Ishikawa (cell line): ENCODE data around the gene PI4K2A.

Source experiments
- CEBPB ChIP-seq: IDR thresholded peaks from 2 replicates; pipeline ENCODE4 v1.6.1; 2012
- CREB1 ChIP-seq: IDR thresholded peaks from 2 replicates; pipeline ENCODE4 v1.6.1; 2012; ENCODE audit warnings: low read depth
- EGR1 ChIP-seq: IDR thresholded peaks from 2 replicates; pipeline ENCODE4 v1.6.1; 2012
- EP300 ChIP-seq: IDR thresholded peaks from 2 replicates; pipeline ENCODE4 v1.6.1; 2012; ENCODE audit warnings: borderline replicate concordance
- FOXM1 ChIP-seq: IDR thresholded peaks from 2 replicates; pipeline ENCODE4 v1.6.1; 2012; ENCODE audit warnings: low read depth, borderline replicate concordance
- NFIC ChIP-seq: IDR thresholded peaks from 2 replicates; pipeline ENCODE4 v1.6.1; 2012
- RAD21 ChIP-seq: IDR thresholded peaks from 2 replicates; pipeline ENCODE4 v1.6.1; 2012; ENCODE audit warnings: low read depth
- REST ChIP-seq: IDR thresholded peaks from 2 replicates; pipeline ENCODE4 v1.6.1; 2012; ENCODE audit warnings: low read depth, mild to moderate bottlenecking
- TAF1 ChIP-seq: IDR thresholded peaks from 2 replicates; pipeline ENCODE4 v1.6.1; 2012; ENCODE audit warnings: low read depth, mild to moderate bottlenecking
- TCF12 ChIP-seq: IDR thresholded peaks from 2 replicates; pipeline ENCODE4 v1.6.1; 2012; ENCODE audit warnings: low read depth
- TEAD4 ChIP-seq: IDR thresholded peaks from 2 replicates; pipeline ENCODE4 v1.6.1; 2012
- USF1 ChIP-seq: IDR thresholded peaks from 2 replicates; pipeline ENCODE4 v1.6.1; 2012
- YY1 ChIP-seq: IDR thresholded peaks from 2 replicates; pipeline ENCODE4 v1.6.1; 2012; ENCODE audit warnings: low read depth
- ZBTB7A ChIP-seq: IDR thresholded peaks from 2 replicates; pipeline ENCODE4 v1.6.1; 2012; ENCODE audit warnings: low read depth
- TF ChIP-seq, protein P1 (sequence below): IDR thresholded peaks from 2 replicates; pipeline ENCODE4 v1.6.1; 2012

Gene PI4K2A

GRCh38 chr10:97640174-97640867, at the start of gene PI4K2A:
TSS of gene PI4K2A (plus strand) at chr10:97640671. CDS start at chr10:97640743, 72 bp downstream.
- TF ChIP-seq CEBPB (peak; percentile 67; the same call in 1 of the 2 replicates), NFIC (0 out of 2 replicates have a peak, but pooled peaks have one; percentile 13), FOXM1 (no peak; the same call in 1 of the 2 replicates), EGR1 (peak; percentile 70), YY1 (no peak; the same call in 1 of the 2 replicates), TCF12 (no peak), CREB1 (peak; percentile 61), EP300 (peak; percentile 9; the same call in 1 of the 2 replicates), USF1 (no peak), ZBTB7A (no peak; the same call in 1 of the 2 replicates), TEAD4 (no peak), RAD21 (no peak), TAF1 (peak; percentile 61; the same call in 1 of the 2 replicates)
- TF ChIP-seq, protein P1, sequence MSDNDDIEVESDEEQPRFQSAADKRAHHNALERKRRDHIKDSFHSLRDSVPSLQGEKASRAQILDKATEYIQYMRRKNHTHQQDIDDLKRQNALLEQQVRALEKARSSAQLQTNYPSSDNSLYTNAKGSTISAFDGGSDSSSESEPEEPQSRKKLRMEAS: peak; percentile 82

DNA sequence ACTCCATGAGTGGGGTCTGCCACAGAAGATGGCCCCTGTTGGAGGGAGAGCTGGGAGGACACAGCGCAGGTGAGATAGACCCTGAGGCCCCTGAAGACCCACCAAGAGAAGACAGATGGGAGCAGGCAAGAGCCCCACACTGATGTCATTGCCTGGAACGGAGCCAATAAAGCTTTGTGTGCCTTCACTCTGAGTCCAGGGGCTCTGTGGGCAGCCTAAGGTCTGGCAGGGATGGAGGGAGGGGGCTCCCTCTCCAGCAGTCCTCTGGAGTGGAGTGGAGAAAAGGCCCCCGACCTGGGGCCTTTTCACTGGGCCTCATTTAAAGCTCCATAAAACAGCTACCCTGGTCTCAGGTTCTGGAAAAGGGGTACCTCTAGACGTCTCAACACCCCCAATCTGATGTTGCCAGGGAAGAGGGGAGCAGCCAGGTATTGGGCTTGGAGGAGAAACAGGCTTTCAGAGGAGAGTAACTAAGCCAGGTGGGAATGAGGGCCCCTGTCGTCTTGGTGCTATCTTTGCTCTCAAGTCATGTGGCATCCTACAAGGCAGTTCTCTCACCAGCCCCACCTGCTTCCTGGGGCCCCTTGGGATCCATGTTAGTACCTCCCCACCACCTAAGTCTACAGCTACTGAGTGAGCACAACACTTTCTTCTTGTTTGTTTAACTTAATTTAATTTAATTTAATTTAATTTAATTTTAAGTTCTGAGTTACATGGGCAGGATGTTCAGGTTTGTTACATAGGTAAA, 49.5 kb upstream of the PI4K2A start:
- no peak for TF ChIP-seq TAF1
- TF ChIP-seq NFIC: peak; percentile 41; the same call in 1 of the 2 replicates
- no peak for TF ChIP-seq EGR1

DNA sequence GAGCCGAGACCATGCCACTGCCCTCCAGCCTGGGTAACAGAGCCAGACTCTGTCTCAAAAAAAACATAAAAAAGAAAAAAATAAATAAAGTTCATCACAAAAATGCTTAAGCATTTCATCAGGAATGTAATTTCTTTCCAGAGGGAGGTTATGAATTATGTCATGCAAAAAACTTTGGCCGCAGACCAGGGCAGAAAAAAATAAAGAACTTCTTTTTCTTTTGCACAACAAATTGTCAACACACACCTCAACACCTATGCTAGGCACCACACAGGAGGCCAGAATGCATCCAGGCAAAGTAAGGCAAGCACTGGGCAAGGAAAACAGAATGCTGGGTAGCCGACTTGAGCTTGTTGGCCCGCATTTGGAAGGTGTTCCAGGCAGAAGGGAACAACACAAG, 47.0 kb upstream of the PI4K2A start:
- TF ChIP-seq, protein P1: no peak
- TF ChIP-seq TEAD4 (no peak), EGR1 (no peak), CEBPB (no peak), REST (no peak), NFIC (no peak), ZBTB7A (no peak), YY1 (no peak), TCF12 (no peak), FOXM1 (no peak), USF1 (no peak), EP300 (no peak)

GRCh38 chr10:97596101-97597082, 44.1 kb upstream of the PI4K2A start:
- no peak for TF ChIP-seq FOXM1
- 0 out of 2 replicates have a peak, but pooled peaks have one; percentile 25 for TF ChIP-seq TEAD4
- peak; percentile 27; the same call in 1 of the 2 replicates for TF ChIP-seq TCF12
- TF ChIP-seq TAF1: no peak
- no peak for TF ChIP-seq EP300
- no peak for TF ChIP-seq CREB1

- TF ChIP-seq TCF12 (no peak), TAF1 (no peak), YY1 (no peak), REST (no peak), EGR1 (no peak), FOXM1 (no peak), EP300 (no peak), CEBPB (no peak), ZBTB7A (no peak), USF1 (no peak), RAD21 (no peak), NFIC (no peak), TEAD4 (no peak), CREB1 (no peak)
- TF ChIP-seq, protein P1: no peak
Observed at GRCh38 chr10:97597778-97598177, 42.7 kb upstream of the PI4K2A start.
